Body of pancreas (tissue), 4 donors: ENCODE data around the gene BUB3.

ENCODE experiments used
- CTCF ChIP-seq, 7 experiments: fragments of 450-650 bp in 4 of 7; fragments of 200-600 bp in 3 of 7; sonication (generic) in 3 of 7; IDR thresholded peaks; one replicate each; pipeline ENCODE4 v1.5.1; 2016 to 2019; ENCODE audit warnings: antibody characterized with exemption in 7 of 7
- POLR2A ChIP-seq, 3 donors: fragments of 450-650 bp; IDR thresholded peaks; one replicate each; pipeline ENCODE4 v1.6.1; 2016; ENCODE audit warnings: antibody characterized with exemption in 3 of 3, mild to moderate bottlenecking in 2 of 3

GRCh38 chr10:123136806-123137642, 17.2 kb upstream of the BUB3 start:
- TF ChIP-seq CTCF (IDR thresholded peaks at IDR 0.05) (no peak), POLR2A (IDR thresholded peaks at IDR 0.05) (no peak)
